Loucy (cell line): ENCODE results near the gene ACER3.

Experiments
- H2AFZ ChIP-seq: fragments of 200-600 bp; sonication (generic); 2 replicates; pipeline ENCODE4 v1.6.0; 2016; ENCODE audit warnings: antibody characterized with exemption, mild to moderate bottlenecking, low read length, moderate library complexity
- H3F3A ChIP-seq: fragments of 200-600 bp; 2 replicates; pipeline ENCODE4 v1.6.0; 2016; ENCODE audit warnings: antibody characterized with exemption, low read depth, mild to moderate bottlenecking
- H3K27me3 ChIP-seq: fragments of 200-600 bp; sonication (generic); 2 replicates; pipeline ENCODE4 v1.6.1; 2014; ENCODE audit warnings: low read length, mild to moderate bottlenecking; ENCODE audit not compliant: insufficient read depth, poor library complexity, severe bottlenecking
- H3K36me3 ChIP-seq: fragments of 200-600 bp; sonication (generic); 2 replicates; pipeline ENCODE4 v1.6.1; 2016; ENCODE audit warnings: low read length; ENCODE audit not compliant: insufficient read depth
- H3K4me1 ChIP-seq: fragments of 200-600 bp; sonication (generic); 2 replicates; pipeline ENCODE4 v1.5.1; 2014; ENCODE audit warnings: low read length, mild to moderate bottlenecking; ENCODE audit not compliant: insufficient read depth, poor library complexity, severe bottlenecking
- H3K4me2 ChIP-seq: fragments of 200-600 bp; sonication (generic); 2 replicates; pipeline ENCODE4 v1.6.0; 2014; ENCODE audit warnings: antibody characterized with exemption, low read length, low read depth, mild to moderate bottlenecking; ENCODE audit not compliant: poor library complexity, severe bottlenecking
- H3K4me3 ChIP-seq: fragments of 200-600 bp; sonication (generic); 2 replicates; pipeline ENCODE4 v1.5.1; 2014; ENCODE audit warnings: low read length, mild to moderate bottlenecking, mixed read lengths; ENCODE audit not compliant: poor library complexity, severe bottlenecking
- H3K79me2 ChIP-seq: fragments of 200-600 bp; sonication (generic); 2 replicates; pipeline ENCODE4 v1.6.1; 2014; ENCODE audit warnings: low read length; ENCODE audit not compliant: insufficient read depth
- H3K9ac ChIP-seq: fragments of 200-600 bp; sonication (generic); 2 replicates; pipeline ENCODE4 v1.6.0; 2014; ENCODE audit warnings: mild to moderate bottlenecking, low read depth, low read length, moderate library complexity; ENCODE audit not compliant: poor library complexity, severe bottlenecking
- H3K9me2 ChIP-seq: fragments of 200-600 bp; sonication (generic); replicated peaks from 2 replicates; pipeline ENCODE4 v1.6.1; 2016; ENCODE audit warnings: low read depth, low read length, mixed read lengths
- H3K9me3 ChIP-seq: fragments of 200-600 bp; sonication (generic); 2 replicates; pipeline ENCODE4 v1.6.1; 2014; ENCODE audit warnings: mild to moderate bottlenecking, antibody characterized with exemption, low read length, low read depth; ENCODE audit not compliant: insufficient read depth
- H4K20me1 ChIP-seq: fragments of 200-600 bp; sonication (generic); 2 replicates; pipeline ENCODE4 v1.6.0; 2014; ENCODE audit warnings: antibody characterized with exemption, low read length, mild to moderate bottlenecking; ENCODE audit not compliant: insufficient read depth, poor library complexity, severe bottlenecking
- EZH2phosphoT487 ChIP-seq: fragments of 200-600 bp; IDR thresholded peaks from 2 replicates; pipeline ENCODE4 v1.6.1; 2018; ENCODE audit warnings: antibody characterized with exemption, mild to moderate bottlenecking, moderate library complexity, borderline replicate concordance
- TF ChIP-seq, protein P1 (sequence below): fragments of 200-600 bp; sonication (generic); conservative IDR thresholded peaks from 2 replicates; pipeline ENCODE4 v1.5.1; 2014; ENCODE audit warnings: mild to moderate bottlenecking, antibody characterized with exemption, low read length

The ACER3 gene

DNA sequence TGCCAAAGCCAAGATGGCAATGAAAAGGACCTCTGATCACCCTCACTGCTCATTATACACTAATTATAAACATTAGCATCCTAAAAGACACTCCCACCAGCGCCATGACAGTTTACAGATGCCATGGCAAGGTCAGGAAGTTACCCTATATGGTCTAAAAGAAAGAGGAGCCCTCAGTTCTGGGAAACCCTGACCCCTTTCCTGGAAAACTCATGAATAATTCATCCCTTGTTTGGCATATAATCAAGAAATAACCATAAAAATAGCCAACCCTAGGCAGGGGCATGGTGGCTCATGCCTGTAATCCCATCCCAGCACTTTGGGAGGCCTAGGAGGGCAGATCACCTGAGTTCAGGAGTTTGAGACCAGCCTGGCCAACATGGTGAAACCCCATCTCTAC is 193.4 kb downstream of the ACER3 start:
- no peak overlapping the region for H2AFZ ChIP-seq
- no peak overlapping the region for H3K9ac ChIP-seq
- H4K20me1 ChIP-seq: no peaks in the 10 kb centered on the region
- H3K9me3 ChIP-seq: peaks cover 11% of the 10 kb centered on the region
- H3K4me1 ChIP-seq: no peaks in the 10 kb centered on the region
- TF ChIP-seq EZH2phosphoT487: no peak
- TF ChIP-seq, protein P1, sequence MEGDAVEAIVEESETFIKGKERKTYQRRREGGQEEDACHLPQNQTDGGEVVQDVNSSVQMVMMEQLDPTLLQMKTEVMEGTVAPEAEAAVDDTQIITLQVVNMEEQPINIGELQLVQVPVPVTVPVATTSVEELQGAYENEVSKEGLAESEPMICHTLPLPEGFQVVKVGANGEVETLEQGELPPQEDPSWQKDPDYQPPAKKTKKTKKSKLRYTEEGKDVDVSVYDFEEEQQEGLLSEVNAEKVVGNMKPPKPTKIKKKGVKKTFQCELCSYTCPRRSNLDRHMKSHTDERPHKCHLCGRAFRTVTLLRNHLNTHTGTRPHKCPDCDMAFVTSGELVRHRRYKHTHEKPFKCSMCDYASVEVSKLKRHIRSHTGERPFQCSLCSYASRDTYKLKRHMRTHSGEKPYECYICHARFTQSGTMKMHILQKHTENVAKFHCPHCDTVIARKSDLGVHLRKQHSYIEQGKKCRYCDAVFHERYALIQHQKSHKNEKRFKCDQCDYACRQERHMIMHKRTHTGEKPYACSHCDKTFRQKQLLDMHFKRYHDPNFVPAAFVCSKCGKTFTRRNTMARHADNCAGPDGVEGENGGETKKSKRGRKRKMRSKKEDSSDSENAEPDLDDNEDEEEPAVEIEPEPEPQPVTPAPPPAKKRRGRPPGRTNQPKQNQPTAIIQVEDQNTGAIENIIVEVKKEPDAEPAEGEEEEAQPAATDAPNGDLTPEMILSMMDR: no peak
- H3K36me3 ChIP-seq: no peaks in the 10 kb centered on the region
- H3K79me2 ChIP-seq: no peaks in the 10 kb centered on the region
- no peaks in the 10 kb centered on the region for H3K9me2 ChIP-seq
- no peak overlapping the region for H3K4me3 ChIP-seq
- H3K4me2 ChIP-seq: no peak overlapping the region
- no peaks in the 10 kb centered on the region for H3K27me3 ChIP-seq
- no peaks in the 10 kb centered on the region for H3F3A ChIP-seq

DNA sequence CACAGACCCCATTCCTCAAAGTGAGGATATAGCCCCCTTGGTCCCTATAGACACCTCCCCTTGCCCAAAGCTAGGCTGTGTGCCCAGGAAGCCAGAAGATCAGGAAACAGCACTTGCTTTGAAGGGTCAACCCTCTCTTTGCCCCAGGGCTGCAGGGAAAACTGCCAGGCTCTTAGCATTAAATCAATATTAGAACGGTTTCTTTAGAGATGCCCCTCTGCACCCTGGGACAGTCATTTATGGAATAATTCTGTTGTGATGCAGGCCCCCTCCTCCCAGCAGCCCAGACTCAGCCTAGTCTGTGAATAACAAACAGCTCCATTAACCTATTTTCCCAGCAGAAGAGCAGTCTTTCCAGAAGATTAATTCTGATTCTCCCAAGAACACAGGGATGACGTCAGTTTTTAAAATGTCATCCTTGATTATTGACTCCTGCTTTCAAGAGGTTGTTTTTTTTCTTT is 194.4 kb downstream of the ACER3 start:
- Histone ChIP-seq H3F3A (no peaks in the 10 kb centered on the region), H3K4me1 (no peaks in the 10 kb centered on the region), H3K9ac (no peak overlapping the region), H3K36me3 (no peaks in the 10 kb centered on the region), H4K20me1 (no peaks in the 10 kb centered on the region), H3K9me3 (peaks cover 11% of the 10 kb centered on the region), H3K4me2 (no peak overlapping the region), H2AFZ (no peak overlapping the region), H3K27me3 (no peaks in the 10 kb centered on the region), H3K79me2 (no peaks in the 10 kb centered on the region), H3K4me3 (no peak overlapping the region), H3K9me2 (no peaks in the 10 kb centered on the region)
- TF ChIP-seq, protein P1: no peak
- TF ChIP-seq EZH2phosphoT487: no peak

DNA sequence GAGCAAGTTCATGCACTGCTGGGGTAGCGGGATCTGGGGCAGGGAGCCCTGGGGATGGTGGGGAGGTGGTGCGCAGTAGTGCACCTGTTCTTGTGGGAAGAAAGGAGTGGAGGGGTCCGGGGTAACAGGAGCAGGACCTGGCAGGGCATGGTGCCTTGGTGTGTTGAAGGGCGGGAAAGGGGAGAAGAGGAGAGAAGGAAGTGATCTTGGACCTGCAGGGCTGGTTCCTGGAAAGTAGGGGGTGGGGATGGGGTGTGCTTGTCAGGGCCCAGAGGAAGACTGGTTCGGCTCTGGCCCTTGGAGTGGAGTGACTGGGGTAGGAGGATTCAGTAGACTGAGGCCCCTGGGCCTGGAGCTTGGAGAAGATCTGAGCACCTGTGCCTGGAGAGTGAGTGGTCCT is 195.2 kb downstream of the ACER3 start:
- Histone ChIP-seq H3K4me2 (no peak overlapping the region), H3K27me3 (no peaks in the 10 kb centered on the region), H3K9me2 (no peaks in the 10 kb centered on the region), H3K4me1 (no peaks in the 10 kb centered on the region), H3K36me3 (no peaks in the 10 kb centered on the region), H3K79me2 (no peaks in the 10 kb centered on the region), H3K9ac (no peak overlapping the region), H3K9me3 (peaks cover 11% of the 10 kb centered on the region), H3K4me3 (no peak overlapping the region), H2AFZ (no peak overlapping the region), H4K20me1 (no peaks in the 10 kb centered on the region), H3F3A (no peaks in the 10 kb centered on the region)
- TF ChIP-seq, protein P1: no peak
- TF ChIP-seq EZH2phosphoT487: no peak
